Measurements from ENCODE around the gene COQ3.

DNA sequence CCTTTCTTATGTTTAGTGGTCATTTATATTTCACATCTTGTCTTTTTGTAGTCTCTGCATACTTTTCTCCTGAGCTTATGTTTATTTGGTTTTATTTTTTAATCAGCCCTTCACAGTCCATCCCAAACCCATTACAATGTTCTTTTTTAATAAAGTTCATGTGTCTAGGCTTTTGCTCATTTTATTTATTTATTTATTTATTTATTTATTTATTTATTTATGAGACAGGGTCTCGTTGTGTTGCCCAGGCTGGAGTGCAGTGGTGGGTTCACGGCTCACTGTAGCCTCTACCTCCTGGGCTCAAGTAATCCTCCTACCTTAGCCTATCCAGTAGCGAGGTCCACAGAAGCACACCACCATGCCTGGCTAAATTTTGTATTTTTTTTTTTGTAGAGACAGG, 3.1 kb downstream of the COQ3 start:
- TF ChIP-seq POLR2A (IDR thresholded peaks at IDR 0.05; ENCODE audit: low read depth, low read length) (no peak), TAF1 (IDR thresholded peaks at IDR 0.05; ENCODE audit: borderline replicate concordance, low read depth, low read length) (no peak), POLR2AphosphoS5 (IDR thresholded peaks at IDR 0.05; ENCODE audit: low read depth, low read length) (no peak)
